Measurements from ENCODE around the gene VPS13A. TPM values are rescaled to one million over a fixed set of nuclear protein-coding genes. Genes with fewer than 3 reads are reported as not detected.

The VPS13A gene
- total RNA-seq, 1 experiment from 2014 or later: 52.8 TPM

- ChIA-PET CTCF (no interaction called here), POLR2A (interaction anchor here (1.3 kb wide), 1 partner anchor 44 kb away, joined by 3 read pairs; no protein-coding TSS in a partner anchor), RAD21 (ENCODE audit: low non-redundant PET in 1 of 2, low total read pairs in 2 of 2, uncharacterized antibody in 2 of 2, unreplicated experiment in 2 of 2) (no interaction called here)
- intact Hi-C loops (cut with micrococcal nuclease): no loop called here
- H3K36me3 ChIP-seq (ENCODE audit: control insufficient read depth in 1 of 2, insufficient read depth in 2 of 2, low read length in 2 of 2): no peaks in the 10 kb centered on the region
- H2AFZ ChIP-seq (ENCODE audit: low read depth, low read length, poor library complexity, severe bottlenecking): no peak overlapping the region
- ATAC-seq (no peak), DNase-seq (ENCODE audit: low read depth, low spot score) (no peak)
- no TSS peak for BruUV-seq (replicated peaks)
- H3K4me2 ChIP-seq (ENCODE audit: low read length): no peak overlapping the region
- peaks cover 0 to 7% of the 10 kb centered on the region in 2 experiments; a peak in 2 of 4 replicates for H3K4me1 ChIP-seq (ENCODE audit: control insufficient read depth in 1 of 2, insufficient read depth in 2 of 2, low read length in 2 of 2)
- no peaks in the 10 kb centered on the region for H3K9me2 ChIP-seq (ENCODE audit: insufficient read depth)
- H3K27me3 ChIP-seq (ENCODE audit: insufficient read depth, low read length): no peaks in the 10 kb centered on the region
- H3K4me3 ChIP-seq (replicated peaks in 1 of 2; ENCODE audit: low read depth in 1 of 2, low read length in 2 of 2): no peak overlapping the region
- no peaks in the 10 kb centered on the region for H3K9me3 ChIP-seq (ENCODE audit: control insufficient read depth in 1 of 2, insufficient read depth in 1 of 2, low read depth in 1 of 2, low read length in 2 of 2)
- H3K79me2 ChIP-seq (ENCODE audit: insufficient read depth, low read length): peaks cover 99% of the 10 kb centered on the region
- H4K20me1 ChIP-seq (ENCODE audit: insufficient read depth): no peaks in the 10 kb centered on the region; the same call in 1 of the 2 replicates
- no peak overlapping the region for H3K27ac ChIP-seq (ENCODE audit: low read depth, low read length)
- TF ChIP-seq SIN3A (IDR thresholded peaks at IDR 0.05; ENCODE audit: low read depth) (no peak), EZH2phosphoT487 (IDR thresholded peaks at IDR 0.05; ENCODE audit: borderline replicate concordance) (no peak)
- no peak overlapping the region for H3K9ac ChIP-seq (ENCODE audit: low read length)
Observed at GRCh38 chr9:77183581-77183980, 6.2 kb downstream of the VPS13A start.

GRCh38 chr9:77188242-77188641, 10.9 kb downstream of the VPS13A start:
- intact Hi-C loops (cut with micrococcal nuclease): no loop called here
- DNase-seq (ENCODE audit: low read depth, low spot score) (no peak), ATAC-seq (no peak)
- Histone ChIP-seq H3K27ac (ENCODE audit: low read depth, low read length) (no peak overlapping the region), H2AFZ (ENCODE audit: low read depth, low read length, poor library complexity, severe bottlenecking) (no peak overlapping the region), H3K9me2 (ENCODE audit: insufficient read depth) (no peaks in the 10 kb centered on the region; the same call in 1 of the 2 replicates), H3K4me3 (replicated peaks in 1 of 2; ENCODE audit: low read depth in 1 of 2, low read length in 2 of 2) (no peak overlapping the region), H3K36me3 (ENCODE audit: control insufficient read depth in 1 of 2, insufficient read depth in 2 of 2, low read length in 2 of 2) (no peaks in the 10 kb centered on the region), H3K9me3 (ENCODE audit: control insufficient read depth in 1 of 2, insufficient read depth in 1 of 2, low read depth in 1 of 2, low read length in 2 of 2) (no peaks in the 10 kb centered on the region), H3K9ac (ENCODE audit: low read length) (no peak overlapping the region), H3K79me2 (ENCODE audit: insufficient read depth, low read length) (peaks cover 99% of the 10 kb centered on the region), H4K20me1 (ENCODE audit: insufficient read depth) (no peaks in the 10 kb centered on the region; the same call in 1 of the 2 replicates), H3K4me1 (ENCODE audit: control insufficient read depth in 1 of 2, insufficient read depth in 2 of 2, low read length in 2 of 2) (no peaks in the 10 kb centered on the region), H3K4me2 (ENCODE audit: low read length) (no peak overlapping the region), H3K27me3 (ENCODE audit: insufficient read depth, low read length) (no peaks in the 10 kb centered on the region)
- POLR2A ChIA-PET: no interaction called here
- CTCF ChIA-PET: no interaction called here
- no TSS peak for BruUV-seq (replicated peaks)
- RAD21 ChIA-PET (ENCODE audit: low non-redundant PET in 1 of 2, low total read pairs in 2 of 2, uncharacterized antibody in 2 of 2, unreplicated experiment in 2 of 2): no interaction called here
- TF ChIP-seq JUND (IDR thresholded peaks at IDR 0.05): no peak
- no peak for TF ChIP-seq EZH2phosphoT487 (IDR thresholded peaks at IDR 0.05; ENCODE audit: borderline replicate concordance)
- TF ChIP-seq SP1 (IDR thresholded peaks at IDR 0.05; ENCODE audit: low read depth): no peak
- TF ChIP-seq SIN3A (IDR thresholded peaks at IDR 0.05; ENCODE audit: low read depth): no peak

Data from HCT116 (cell line).